ENCODE results near the gene HOATZ. TPM values are rescaled to one million over a fixed set of nuclear protein-coding genes. Genes with fewer than 3 reads are reported as not detected.

HOATZ gene
- total RNA-seq, 1 donor from 2014 or later, result not detected

- DNase-seq, result no peak
Measured at GRCh38 chr11:111582881-111583280, 68.3 kb downstream of the HOATZ start.

GRCh38 chr11:111585371-111585770 is 70.8 kb downstream of the HOATZ start:
- no peak for DNase-seq

- no peak for DNase-seq
Measured at GRCh38 chr11:111586388-111586831, 71.8 kb downstream of the HOATZ start.

Small RNA genes lying within 50 kb of the gene (small RNA-seq; reads per million reads assigned to genes)
- gene MIR34B (0.17 reads per million), gene MIR34C (4.0 reads per million, percentile 89 among the genes with 10 or more reads in this experiment)

Other genes with a start within 250 kb of the HOATZ start
- gene POU2AF3, start 216.2 kb upstream of the HOATZ start, total RNA-seq, result 0.47 TPM
- not detected for gene POU2AF1, start 135.5 kb upstream of the HOATZ start, total RNA-seq
- not detected for gene BTG4, start 2.4 kb upstream of the HOATZ start, total RNA-seq
- 4.4 TPM for gene LAYN, start 25.9 kb downstream of the HOATZ start, total RNA-seq
- 12.6 TPM for gene SIK2, start 87.7 kb downstream of the HOATZ start, total RNA-seq

Data from occipital lobe (tissue), 3 donors.